ENCODE results near the gene RSPH6A.

- TF ChIP-seq EZH2 (IDR thresholded peaks at IDR 0.05; ENCODE audit: insufficient read depth, poor library complexity, severe bottlenecking) = no peak
- no peak for TF ChIP-seq EZH2phosphoT487 (IDR thresholded peaks at IDR 0.05; ENCODE audit: insufficient read depth, low read depth)
Measured at GRCh38 chr19:45767881-45768654, 47.0 kb downstream of the RSPH6A start.

Measured in GM23248 (cell line).